GM18951 (cell line): ENCODE data around the gene ITGBL1.

ENCODE experiments used
- POLR2A ChIP-seq: IDR thresholded peaks from 4 replicates; pipeline ENCODE4 v1.6.1; 2011; ENCODE audit warnings: mild to moderate bottlenecking; ENCODE audit not compliant: insufficient read length, insufficient read depth; ENCODE audit errors: extremely low read depth
- in situ Hi-C: fragments of 300-500 bp; cut with MboI; formaldehyde crosslinking; loops from one replicate; pipeline ENCODE4 v1.12.0; 2022; ENCODE audit warnings: low sequenced_read_pairs, mixed read lengths, inconsistent platforms; ENCODE audit not compliant: unreplicated experiment

Gene ITGBL1

DNA sequence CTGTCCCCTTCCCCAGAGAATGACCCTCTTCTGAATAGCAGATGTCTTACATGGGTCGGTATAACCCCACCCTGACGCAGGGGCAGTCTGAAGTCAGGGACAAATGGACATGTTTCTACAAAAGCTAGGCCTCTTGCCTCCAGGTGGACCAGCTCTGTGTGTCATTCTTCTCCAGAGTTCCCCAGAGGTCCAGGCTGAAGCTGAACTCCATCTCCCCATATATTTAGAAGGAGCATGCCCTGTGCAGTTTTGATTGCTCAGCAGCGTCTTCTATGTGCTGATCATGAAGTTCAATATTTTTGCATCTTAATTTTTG, 27.4 kb upstream of the ITGBL1 start:
- in situ Hi-C loops: no loop called here
- no peak for TF ChIP-seq POLR2A

DNA sequence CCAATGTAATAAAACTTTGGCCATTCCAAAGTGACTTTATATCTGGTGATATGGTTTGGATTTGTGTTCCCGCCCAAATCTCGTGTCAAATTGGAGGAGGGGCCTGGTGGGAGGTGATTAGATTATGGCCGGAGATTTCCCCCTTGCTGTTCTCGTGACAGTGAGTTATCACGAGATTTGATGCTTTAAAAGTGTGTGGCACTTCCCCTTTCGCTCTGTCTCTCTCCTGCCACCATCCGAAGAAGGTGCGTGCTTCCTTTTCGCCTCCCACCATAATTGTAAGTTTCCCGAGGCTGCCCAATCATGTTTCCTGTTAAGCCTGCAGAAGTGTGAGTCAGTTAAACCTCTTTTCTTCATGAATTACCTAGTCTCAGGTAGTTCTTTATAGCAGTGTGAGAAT, 26.9 kb upstream of the ITGBL1 start:
- in situ Hi-C loops: no loop called here
- no peak for TF ChIP-seq POLR2A

GRCh38 chr13:101429733-101430132, 22.7 kb upstream of the ITGBL1 start:
- in situ Hi-C loops: no loop called here
- TF ChIP-seq POLR2A: no peak

DNA sequence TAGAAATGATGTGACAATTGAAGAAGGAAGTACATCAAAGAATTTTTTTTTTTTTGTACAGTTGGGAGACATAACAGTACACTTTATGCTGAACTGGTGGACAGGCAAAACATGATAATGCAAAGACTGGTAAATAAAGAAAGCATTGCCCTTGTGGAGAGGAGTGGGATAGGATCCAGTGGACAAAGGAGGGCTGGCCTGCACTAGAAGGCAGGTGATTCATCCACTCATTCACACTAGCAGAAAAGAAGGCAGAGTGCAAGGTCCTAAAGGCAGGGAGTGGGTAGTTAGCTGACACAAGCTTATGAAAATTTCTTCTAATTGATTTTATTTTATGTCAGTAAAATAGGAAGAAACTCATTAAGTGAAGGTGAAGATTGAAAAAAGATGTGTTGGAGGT, 18.6 kb upstream of the ITGBL1 start:
- in situ Hi-C loops: no loop called here
- no peak for TF ChIP-seq POLR2A

- no peak for TF ChIP-seq POLR2A
- in situ Hi-C loops: no loop called here
Observed at GRCh38 chr13:101434486-101434885, 18.0 kb upstream of the ITGBL1 start.

DNA sequence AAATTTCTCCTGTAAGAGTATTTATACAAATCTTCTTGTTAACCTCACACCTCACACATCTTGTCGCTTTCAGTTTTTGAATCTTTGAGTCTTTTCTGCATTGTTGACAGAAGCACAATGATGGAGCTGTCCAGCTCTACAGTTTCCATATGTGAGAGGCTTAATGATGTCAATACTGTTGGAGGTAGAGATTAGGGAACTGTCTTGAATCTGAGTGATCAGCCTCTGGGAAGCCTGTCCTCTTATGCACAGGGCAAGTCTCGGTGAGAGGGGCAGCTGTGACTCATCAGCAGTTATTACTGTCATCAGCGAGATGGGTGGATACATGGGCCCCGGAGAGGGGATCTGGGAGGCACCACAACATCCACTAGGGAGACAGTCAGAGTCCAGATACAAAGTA, 4.6 kb upstream of the ITGBL1 start:
- in situ Hi-C loops: no loop called here
- TF ChIP-seq POLR2A: no peak

GRCh38 chr13:101449790-101450748, 2.4 kb upstream of the ITGBL1 start:
- TF ChIP-seq POLR2A: no peak
- in situ Hi-C loops: no loop called here

DNA sequence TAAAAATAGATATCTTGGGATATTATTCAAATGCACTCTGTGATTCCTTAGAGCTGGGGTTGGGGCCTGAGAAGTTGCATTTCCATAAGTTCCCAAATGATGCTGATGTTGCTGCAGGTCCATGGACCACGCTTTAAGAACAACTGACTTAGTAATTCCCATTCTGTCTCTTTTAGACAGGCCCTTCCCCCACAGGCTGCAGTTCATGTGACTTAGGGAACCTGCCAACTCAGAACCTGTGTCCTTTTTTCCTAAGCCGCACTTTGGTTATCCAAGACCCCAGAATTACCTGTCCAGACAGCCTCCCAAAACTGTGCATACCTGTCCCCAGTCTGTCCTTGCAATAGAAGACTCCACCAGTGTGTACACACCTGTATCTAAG, 1.7 kb upstream of the ITGBL1 start:
- in situ Hi-C loops: no loop called here
- no peak for TF ChIP-seq POLR2A

- in situ Hi-C loops: no loop called here
- TF ChIP-seq POLR2A: no peak
Observed at GRCh38 chr13:101451641-101452040, 834 bp upstream of the ITGBL1 start.

- TF ChIP-seq POLR2A: no peak
- in situ Hi-C loops: no loop called here
Observed at GRCh38 chr13:101453784-101454201, 1.3 kb downstream of the ITGBL1 start.

- in situ Hi-C loops: no loop called here
- no peak for TF ChIP-seq POLR2A
Observed at GRCh38 chr13:101454767-101455166, 2.3 kb downstream of the ITGBL1 start.

- in situ Hi-C loops: no loop called here
Observed at GRCh38 chr13:101455863-101456262, 3.4 kb downstream of the ITGBL1 start.

GRCh38 chr13:101457176-101457575, 4.7 kb downstream of the ITGBL1 start:
- in situ Hi-C loops: no loop called here
- no peak for TF ChIP-seq POLR2A

More at GRCh38 chr13:101455863-101456262, 3.4 kb downstream of the ITGBL1 start:
- no peak for TF ChIP-seq POLR2A

GRCh38 chr13:101465877-101466276, 13.4 kb downstream of the ITGBL1 start:
- TF ChIP-seq POLR2A: no peak
- in situ Hi-C loops: no loop called here
